Measurements from ENCODE around the gene LNP1. TPM values are rescaled to one million over a fixed set of nuclear protein-coding genes. Genes with fewer than 3 reads are reported as not detected.

Gene LNP1
- total and polyA plus RNA-seq, 2 of the 8 experiments (the other 6 are each of a cell fraction or from before 2014, with no cell fraction given): 6.6 to 8.7 TPM

DNA sequence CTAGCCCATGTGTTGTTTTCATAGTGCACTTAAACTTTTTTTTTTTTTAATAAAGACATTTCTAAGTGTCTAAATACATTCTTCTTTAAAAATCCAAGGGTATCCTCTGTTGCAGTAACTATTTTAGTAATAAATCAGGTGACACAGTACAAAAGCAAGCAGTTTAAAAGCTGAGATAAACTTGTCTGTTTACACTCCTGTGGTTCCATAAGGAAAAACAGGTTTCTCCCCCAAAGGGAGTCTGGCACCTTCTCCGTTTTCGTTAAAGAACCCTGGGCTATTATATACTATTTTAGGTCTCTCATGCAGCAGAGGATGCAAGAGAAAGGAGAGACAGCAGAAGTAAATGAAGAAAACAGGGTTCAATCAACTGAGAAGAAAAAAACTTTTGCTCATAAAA, 47.9 kb downstream of the LNP1 start:
- Histone ChIP-seq H3K27me3 (replicated peaks in 1 of 4; ENCODE audit: control insufficient read depth in 3 of 4, extremely low read depth in 1 of 4, insufficient read depth in 3 of 4, low read length in 3 of 4) (no peaks in the 10 kb centered on the region), H3K9me3 (ENCODE audit: insufficient read depth in 2 of 2, low read depth in 1 of 2, low read length in 1 of 2) (peaks cover 4 to 15% of the 10 kb centered on the region in 2 experiments), H2BK5ac (ENCODE audit: low read depth, low read length) (no peak overlapping the region), H4K5ac (ENCODE audit: insufficient read length, low read depth, low read length) (no peak overlapping the region), H4K8ac (ENCODE audit: extremely low read depth, insufficient read depth, low read length) (no peak overlapping the region), H3K14ac (ENCODE audit: insufficient read length) (no peak overlapping the region), H2AK5ac (ENCODE audit: low read depth, low read length) (no peak overlapping the region), H3K27ac (ENCODE audit: low read depth, low read length) (no peak overlapping the region), H4K20me1 (replicated peaks in 1 of 2; ENCODE audit: control insufficient read depth in 1 of 2, insufficient read depth in 2 of 2, low read length in 2 of 2) (no peaks in the 10 kb centered on the region), H2AFZ (ENCODE audit: low read length) (no peak overlapping the region), H3K18ac (ENCODE audit: extremely low read depth, low read length) (no peak overlapping the region), H2BK12ac (ENCODE audit: low read depth, low read length) (no peak overlapping the region), H3K56ac (replicated peaks; ENCODE audit: insufficient read length, low read depth, low read length) (no peak overlapping the region), H3K23me2 (ENCODE audit: low read depth, low read length) (no peaks in the 10 kb centered on the region), H2BK20ac (ENCODE audit: low read length) (no peak overlapping the region), H3K4me1 (replicated peaks in 1 of 4; ENCODE audit: control insufficient read depth in 3 of 4, insufficient read depth in 4 of 4, low read length in 3 of 4) (no peaks in the 10 kb centered on the region; a peak in 2 of 7 replicates), H3K36me3 (ENCODE audit: control insufficient read depth in 2 of 4, insufficient read depth in 4 of 4, low read length in 3 of 4) (peaks cover 0 to 3% (median 0%) of the 10 kb centered on the region in 4 experiments; a peak in 3 of 8 replicates), H3K4ac (replicated peaks; ENCODE audit: insufficient read length, low read depth, low read length) (no peak overlapping the region), H4K91ac (replicated peaks; ENCODE audit: insufficient read length, low read length) (no peak overlapping the region), H3K23ac (ENCODE audit: insufficient read length) (no peak overlapping the region), H3K79me1 (ENCODE audit: low read depth, low read length) (no peaks in the 10 kb centered on the region), H3K79me2 (ENCODE audit: control insufficient read depth in 1 of 2, insufficient read depth in 2 of 2, low read length in 2 of 2) (no peaks in the 10 kb centered on the region), H3K4me2 (ENCODE audit: insufficient read depth in 1 of 2, low read depth in 2 of 2, low read length in 2 of 2) (no peak overlapping the region), H3K4me3 (ENCODE audit: extremely low read depth in 1 of 4, insufficient read depth in 2 of 4, low read depth in 3 of 4, low read length in 4 of 4) (no peak overlapping the region), H2BK120ac (replicated peaks; ENCODE audit: low read depth, low read length) (no peak overlapping the region), H3K9ac (replicated peaks in 1 of 4; ENCODE audit: extremely low read depth in 1 of 4, low read depth in 3 of 4, low read length in 3 of 4) (no peak overlapping the region), H2BK15ac (ENCODE audit: low read length) (no peak overlapping the region)
- TF ChIP-seq BRCA1 (IDR thresholded peaks at IDR 0.05; ENCODE audit: low read depth, low read length): no peak
- TF ChIP-seq KDM5A (IDR thresholded peaks at IDR 0.05; ENCODE audit: low read length): no peak
- no peak for TF ChIP-seq SP2 (IDR thresholded peaks at IDR 0.05; ENCODE audit: low read length)
- TF ChIP-seq CHD1 (IDR thresholded peaks at IDR 0.05; ENCODE audit: low read depth, low read length): no peak
- TF ChIP-seq NANOG (IDR thresholded peaks at IDR 0.05; ENCODE audit: insufficient read depth, low read depth, low read length, poor library complexity, severe bottlenecking): no peak
- no peak for TF ChIP-seq POLR2AphosphoS5 (IDR thresholded peaks at IDR 0.05; ENCODE audit: low read depth, low read length)
- no peak for DNase-seq (ENCODE audit: low read depth in 1 of 2, low spot score in 2 of 2)
- ChIA-PET CTCF (ENCODE audit: partially characterized antibody) (interaction anchor here (0.5 to 2.8 kb wide), 5 partner anchors 8 to 1201 kb away, joined by 3 to 10 read pairs (median 3); no protein-coding TSS in a partner anchor), POLR2A (ENCODE audit: partially characterized antibody) (interaction anchor here (0.6 to 1.4 kb wide), 4 partner anchors 9 to 196 kb away, joined by 3 to 4 read pairs (median 3); no protein-coding TSS in a partner anchor)
- 87% methylated on average over 2 of the region's 2 CpGs; no CpG with 5 or more reads in 1 of the 2 experiments for WGBS, 2 experiments (ENCODE audit: extremely low coverage in 1 of 2, insufficient coverage in 1 of 2, insufficient read length in 1 of 2, insufficient replicate concordance in 2 of 2, low coverage in 1 of 2, low lambda C conversion rate in 2 of 2, missing lambda C conversion rate in 1 of 2)
- no peak for FAIRE-seq
